Stimulated activated memory B cell treated with anti-CD40 and anti-IgM and Interleukin-4, amounts not matched to agents 10 μg/mL and 1 μg/mL and 100 μg/mL, for 72 hours (primary cell): ENCODE measurements around the gene INO80E.
A peak's percentile ranks its signal among the peaks of the same experiment; 100 is the strongest.
"Not testable (repeated sequence)": the region's sequence is repeated elsewhere in the genome, so short reads cannot be mapped to it uniquely, and the experiment has no call there.

Experiments used
- ATAC-seq: fragments of 150-1000 bp; cut with Tn5 transposase; 2 replicates; pipeline ENCODE4 v1.10.0; 2021
- H3K27ac Mint-ChIP-seq: one replicate; pipeline ENCODE4 v1.8.0; 2022; ENCODE audit warnings: mild to moderate bottlenecking, mixed read lengths
- H3K27me3 Mint-ChIP-seq: one replicate; pipeline ENCODE4 v1.8.0; 2022; ENCODE audit warnings: mixed read lengths
- H3K36me3 Mint-ChIP-seq: one replicate; pipeline ENCODE4 v1.8.0; 2022; ENCODE audit warnings: mixed read lengths
- H3K4me1 Mint-ChIP-seq: one replicate; pipeline ENCODE4 v1.8.0; 2022; ENCODE audit warnings: mixed read lengths
- H3K4me3 Mint-ChIP-seq: one replicate; pipeline ENCODE4 v1.8.0; 2022; ENCODE audit warnings: mild to moderate bottlenecking, moderate library complexity, mixed read lengths
- H3K9me3 Mint-ChIP-seq: one replicate; pipeline ENCODE4 v1.8.0; 2022; ENCODE audit warnings: mixed read lengths

INO80E gene, protein sequence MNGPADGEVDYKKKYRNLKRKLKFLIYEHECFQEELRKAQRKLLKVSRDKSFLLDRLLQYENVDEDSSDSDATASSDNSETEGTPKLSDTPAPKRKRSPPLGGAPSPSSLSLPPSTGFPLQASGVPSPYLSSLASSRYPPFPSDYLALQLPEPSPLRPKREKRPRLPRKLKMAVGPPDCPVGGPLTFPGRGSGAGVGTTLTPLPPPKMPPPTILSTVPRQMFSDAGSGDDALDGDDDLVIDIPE

DNA sequence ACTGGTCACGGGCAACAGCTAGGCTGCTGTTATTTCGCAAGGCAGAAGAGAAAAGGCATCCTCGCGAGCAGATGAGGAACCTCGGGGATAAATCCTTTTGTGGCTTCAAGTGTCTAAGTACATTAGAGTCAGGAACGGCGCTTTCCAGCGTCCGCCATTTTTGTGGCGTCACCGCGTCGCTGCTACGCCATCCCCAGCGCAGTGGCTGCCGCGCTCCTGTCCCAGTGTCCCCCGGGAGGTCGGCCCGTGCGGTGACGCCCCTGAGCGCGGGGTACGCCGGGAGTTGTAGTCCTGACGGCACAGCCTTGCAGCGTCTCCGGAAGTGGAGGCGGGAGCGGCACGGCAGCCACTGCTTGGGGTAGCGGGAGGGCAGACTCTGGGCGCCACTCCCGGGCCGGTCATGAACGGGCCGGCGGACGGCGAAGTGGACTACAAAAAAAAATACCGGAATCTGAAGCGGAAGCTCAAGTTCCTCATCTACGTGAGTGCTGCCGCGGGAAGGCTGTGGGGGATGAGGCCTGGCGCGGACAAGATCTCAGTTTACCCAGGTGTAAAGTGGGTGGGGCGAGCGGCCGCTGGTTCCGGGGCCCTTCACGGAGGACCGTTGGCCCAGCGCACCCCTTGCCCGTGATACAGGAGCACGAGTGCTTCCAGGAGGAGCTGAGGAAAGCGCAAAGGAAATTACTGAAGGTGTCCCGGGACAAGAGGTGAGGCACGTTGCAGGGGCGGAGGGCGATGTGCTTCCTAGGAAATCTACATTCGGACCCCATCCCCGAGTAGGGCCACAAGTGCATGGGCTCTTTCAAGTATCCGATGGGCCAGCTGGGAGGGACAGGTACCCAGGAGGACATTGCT lies at the start of gene INO80E:
TSS of gene INO80E (plus strand) at position 331 of the 855 bp plus-strand sequence. CDS start at position 401, 70 bp downstream.
- H3K27ac Mint-ChIP-seq, result peak within 1 kb of the TSS; percentile 88
- H3K36me3 Mint-ChIP-seq, result peaks cover 26% of the 10 kb centered on the region
- no peaks in the 10 kb centered on the region for H3K9me3 Mint-ChIP-seq
- ATAC-seq, result peak; percentile 99
- no peaks in the 10 kb centered on the region for H3K27me3 Mint-ChIP-seq
- peaks cover 39% of the 10 kb centered on the region for H3K4me1 Mint-ChIP-seq
- peak within 1 kb of the TSS; percentile 97 for H3K4me3 Mint-ChIP-seq

DNA sequence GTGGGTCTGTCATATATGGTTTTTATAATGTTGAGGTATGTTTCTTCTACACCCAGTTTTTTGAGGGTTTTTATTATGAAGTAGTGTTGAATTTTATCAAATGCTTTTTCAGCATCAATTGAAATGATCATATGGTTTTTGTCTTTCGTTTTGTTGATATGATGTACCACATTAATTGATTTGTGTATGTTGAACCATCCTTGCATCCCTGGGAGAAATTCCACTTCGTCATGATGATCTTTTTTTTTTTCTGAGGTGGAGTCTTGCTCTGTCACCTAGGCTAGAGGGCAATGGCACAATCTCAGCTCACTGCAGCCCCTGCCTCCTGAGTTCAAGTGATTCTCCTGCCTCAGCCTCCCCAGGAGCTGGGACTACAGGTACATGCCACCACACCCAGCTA lies 48.1 kb upstream of the INO80E start:
- Mint-ChIP-seq H3K4me3 (no peak overlapping the region), H3K27ac (no peak overlapping the region), H3K36me3 (peaks cover 9% of the 10 kb centered on the region), H3K9me3 (peaks cover 5% of the 10 kb centered on the region), H3K4me1 (no peaks in the 10 kb centered on the region), H3K27me3 (peaks cover 32% of the 10 kb centered on the region)
- no peak for ATAC-seq

DNA sequence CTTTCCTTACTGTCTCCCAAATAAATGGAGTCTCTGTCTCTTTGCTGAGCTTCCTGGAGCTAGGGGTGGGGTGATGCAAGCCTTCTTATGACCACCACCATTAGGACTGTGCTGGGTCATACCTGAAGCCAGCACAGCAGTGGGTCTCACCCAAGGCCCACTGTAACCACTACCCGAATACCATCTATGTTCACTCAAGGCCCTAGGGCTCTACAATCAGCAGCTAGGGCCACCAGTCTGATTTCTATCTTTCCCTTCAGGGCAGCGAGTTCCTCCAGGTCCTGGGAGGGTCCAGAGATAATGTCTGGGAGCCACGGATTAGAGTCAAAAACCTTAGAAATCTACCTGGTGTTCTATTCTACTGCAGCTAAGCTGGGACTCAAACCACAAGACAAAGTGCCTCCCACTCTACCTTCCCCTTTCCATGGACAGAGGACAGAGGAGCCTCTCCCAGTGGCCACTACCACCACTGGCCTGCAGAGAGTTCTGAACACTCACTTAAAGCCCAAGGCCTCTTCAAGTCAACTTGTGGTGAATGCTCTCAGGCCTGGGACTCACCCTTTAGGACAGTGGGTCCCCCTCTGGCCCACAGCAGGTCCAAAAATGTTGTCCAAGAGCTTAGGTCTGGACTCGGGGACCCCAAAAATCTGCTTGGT lies 45.1 kb upstream of the INO80E start:
- peaks cover 32% of the 10 kb centered on the region for H3K27me3 Mint-ChIP-seq
- peaks cover 9% of the 10 kb centered on the region for H3K36me3 Mint-ChIP-seq
- no peak overlapping the region for H3K27ac Mint-ChIP-seq
- H3K4me3 Mint-ChIP-seq, result no peak overlapping the region
- no peak for ATAC-seq
- H3K9me3 Mint-ChIP-seq, result peaks cover 5% of the 10 kb centered on the region
- no peaks in the 10 kb centered on the region for H3K4me1 Mint-ChIP-seq

DNA sequence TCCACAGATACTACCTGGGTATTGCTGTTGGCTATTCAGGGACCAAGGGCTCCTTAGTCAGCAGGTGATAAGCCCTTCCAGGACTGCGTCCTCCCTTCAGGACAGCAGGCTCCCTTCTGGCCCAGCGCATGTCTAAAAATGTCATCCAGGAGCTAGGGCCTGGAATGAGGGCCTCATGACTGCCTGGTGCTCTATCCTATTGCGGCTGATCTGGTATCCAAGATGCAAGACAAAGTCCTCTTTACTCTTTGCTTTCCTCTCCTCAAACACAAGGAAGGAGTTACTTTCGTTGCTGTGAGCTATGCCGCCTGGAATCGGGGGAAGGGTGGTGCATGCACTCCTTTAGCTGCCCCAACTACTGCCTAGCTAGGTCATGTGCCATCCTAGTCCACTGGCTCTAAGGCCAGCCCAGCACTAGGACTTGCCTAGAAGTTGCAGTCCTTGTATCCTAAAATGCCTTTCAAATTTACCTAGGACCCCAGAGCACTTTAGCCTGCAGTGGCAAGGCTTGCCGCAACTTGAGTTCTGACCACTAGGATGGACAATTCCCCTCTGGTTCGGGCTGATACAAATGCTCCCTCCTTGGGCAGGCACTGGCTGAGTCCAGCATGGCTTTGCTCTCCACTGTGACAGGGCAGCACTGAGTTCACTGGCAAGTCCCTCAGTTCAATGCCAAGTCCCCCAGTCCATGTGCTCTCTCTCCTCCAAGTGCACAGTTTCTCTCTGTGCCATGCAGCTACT lies 44.2 kb upstream of the INO80E start:
- Mint-ChIP-seq H3K4me3 (no peak overlapping the region), H3K9me3 (peaks cover 5% of the 10 kb centered on the region), H3K4me1 (no peaks in the 10 kb centered on the region), H3K27me3 (peaks cover 32% of the 10 kb centered on the region), H3K27ac (no peak overlapping the region), H3K36me3 (peaks cover 9% of the 10 kb centered on the region)
- no peak for ATAC-seq

DNA sequence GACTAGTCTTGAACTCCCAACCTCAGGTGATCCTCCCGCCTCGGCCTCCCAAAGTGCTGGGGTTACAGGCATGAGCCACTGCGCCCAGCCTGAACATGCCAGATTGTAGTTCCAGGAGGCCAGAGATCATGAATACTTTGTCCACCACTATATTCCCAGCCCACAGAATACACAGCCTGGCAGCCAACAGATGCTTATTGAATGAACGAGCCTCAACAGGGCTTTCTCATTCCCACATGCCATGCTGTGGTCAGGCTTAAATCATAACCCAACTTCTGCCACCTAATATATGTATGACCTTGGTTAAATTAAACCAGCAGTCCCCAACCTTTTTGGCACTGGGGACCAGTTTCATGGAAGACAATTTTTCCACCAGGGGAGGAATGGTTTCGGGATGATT lies 37.3 kb upstream of the INO80E start:
- peaks cover 18% of the 10 kb centered on the region for H3K4me1 Mint-ChIP-seq
- H3K36me3 Mint-ChIP-seq, result no peaks in the 10 kb centered on the region
- H3K27ac Mint-ChIP-seq, result no peak overlapping the region
- ATAC-seq, result no peak
- no peak overlapping the region for H3K4me3 Mint-ChIP-seq
- H3K27me3 Mint-ChIP-seq, result no peaks in the 10 kb centered on the region
- H3K9me3 Mint-ChIP-seq, result no peaks in the 10 kb centered on the region

DNA sequence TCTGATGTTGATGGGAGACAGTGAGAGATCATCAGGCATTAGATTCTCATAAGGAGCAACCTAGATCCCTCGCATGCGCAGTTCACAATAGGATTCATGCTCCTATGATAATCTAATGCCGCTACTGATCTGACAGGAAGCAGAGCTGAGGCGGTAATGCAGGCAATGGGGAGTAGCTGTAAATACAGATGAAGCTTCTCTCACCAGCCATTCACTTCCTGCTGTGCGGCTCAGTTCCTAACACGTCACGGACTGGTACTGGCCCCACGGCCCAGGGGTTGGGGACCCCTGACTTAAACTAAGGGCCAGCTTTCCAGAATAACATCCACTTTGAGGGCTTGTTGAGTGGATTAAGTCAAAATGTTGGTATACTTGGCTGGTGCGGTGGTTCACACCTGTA lies 36.7 kb upstream of the INO80E start:
- H3K4me1 Mint-ChIP-seq, result peaks cover 18% of the 10 kb centered on the region
- H3K4me3 Mint-ChIP-seq, result no peak overlapping the region
- no peak for ATAC-seq
- H3K36me3 Mint-ChIP-seq, result no peaks in the 10 kb centered on the region
- no peaks in the 10 kb centered on the region for H3K27me3 Mint-ChIP-seq
- no peaks in the 10 kb centered on the region for H3K9me3 Mint-ChIP-seq
- no peak overlapping the region for H3K27ac Mint-ChIP-seq

DNA sequence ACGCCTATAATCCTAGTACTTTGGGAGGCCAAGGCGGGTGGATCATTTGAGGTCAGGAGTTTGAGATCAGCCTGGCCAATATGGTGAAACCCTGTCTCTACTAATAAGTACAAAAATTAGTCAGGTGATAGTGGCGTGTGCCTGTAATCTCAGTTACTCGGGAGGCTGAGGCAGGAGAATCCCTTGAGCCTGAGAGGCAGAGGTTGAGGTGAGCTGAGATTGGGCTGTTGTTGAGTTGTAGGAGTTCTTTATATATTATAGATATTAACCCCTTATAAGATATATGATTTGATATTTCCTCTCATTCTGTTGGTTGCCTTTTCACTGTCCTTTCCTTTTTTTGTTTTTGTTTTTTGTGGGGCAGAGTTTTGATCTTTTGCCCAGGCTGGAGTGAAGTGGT lies 36.2 kb upstream of the INO80E start:
- not testable (repeated sequence) for H3K27ac Mint-ChIP-seq, H3K4me3 Mint-ChIP-seq

DNA sequence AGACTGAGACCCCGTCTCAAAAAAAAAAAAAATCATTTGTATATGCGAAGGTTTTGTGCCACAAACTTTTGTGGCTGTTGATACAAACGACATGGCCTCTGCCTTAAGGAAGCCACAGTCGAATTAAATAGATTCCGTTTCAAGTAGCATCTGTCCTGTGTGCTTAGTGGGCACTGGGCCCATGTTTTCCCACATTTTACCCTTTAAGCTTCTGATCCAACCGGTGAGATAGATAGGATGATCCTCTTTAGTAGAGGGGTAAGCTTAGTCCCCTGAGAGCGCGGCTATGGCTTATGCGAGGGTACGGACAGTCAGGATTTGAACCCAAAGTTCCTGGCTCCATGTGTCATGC lies 34.9 kb upstream of the INO80E start:
- H3K9me3 Mint-ChIP-seq, result no peaks in the 10 kb centered on the region
- H3K4me3 Mint-ChIP-seq, result peak overlapping the region; percentile 88
- peaks cover 18% of the 10 kb centered on the region for H3K4me1 Mint-ChIP-seq
- ATAC-seq, result no peak
- H3K27ac Mint-ChIP-seq, result peak overlapping the region; percentile 89
- peaks cover 3% of the 10 kb centered on the region for H3K36me3 Mint-ChIP-seq
- no peaks in the 10 kb centered on the region for H3K27me3 Mint-ChIP-seq

More for the DNA sequence above, 36.2 kb upstream of the INO80E start:
- not testable (repeated sequence) for H3K36me3 Mint-ChIP-seq, H3K9me3 Mint-ChIP-seq, H3K27me3 Mint-ChIP-seq, ATAC-seq
- H3K4me1 Mint-ChIP-seq, result peaks cover 18% of the 10 kb centered on the region

DNA sequence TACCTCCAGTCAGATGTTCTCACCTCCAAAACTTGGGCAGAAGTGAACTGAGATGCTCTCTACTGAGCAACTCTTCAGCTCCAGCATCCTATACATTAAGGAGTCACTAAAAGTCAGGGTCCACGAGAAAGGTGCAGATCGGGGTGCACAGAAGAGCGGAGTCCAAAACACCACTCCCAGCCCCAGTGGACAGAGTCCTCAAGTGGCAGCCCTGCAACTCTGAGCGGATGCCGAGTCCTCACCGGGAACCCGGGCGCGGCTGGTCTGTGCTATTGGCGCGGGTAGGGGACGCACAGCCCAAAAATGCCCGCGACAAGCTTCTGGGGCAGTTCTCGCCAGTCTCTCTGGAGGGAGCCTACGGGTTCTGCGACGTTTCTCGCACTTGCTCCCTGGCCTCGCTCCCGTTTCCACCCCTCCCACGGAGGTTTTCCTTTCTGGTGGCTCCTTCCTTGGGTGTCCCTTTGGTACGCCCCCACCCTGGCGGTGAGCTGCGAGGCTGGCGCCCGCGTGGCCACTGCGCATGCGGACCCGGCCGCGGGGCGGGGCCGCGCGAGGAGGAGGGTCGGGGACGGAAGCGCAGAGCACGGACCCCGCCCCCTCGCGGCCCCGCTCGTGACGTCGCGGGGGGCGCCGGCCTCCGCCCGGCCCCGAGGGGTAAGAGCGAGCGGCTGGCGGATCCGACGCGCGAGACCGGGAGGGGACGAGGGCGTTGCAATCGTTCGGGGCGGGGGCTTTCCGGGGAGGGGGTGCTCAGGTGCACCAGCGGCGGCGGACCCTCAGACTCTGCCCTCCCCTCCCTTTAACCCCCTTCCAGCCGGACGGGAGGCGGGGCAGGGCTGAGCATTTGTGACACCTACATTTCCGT lies 34.3 kb upstream of the INO80E start, which contains the start of gene TMEM219:
TSS of gene TMEM219 (plus strand) at position 601 of the 865 bp plus-strand sequence. CDS start 1,065 bp downstream, outside the sequence.
- Mint-ChIP-seq H3K36me3 (peaks cover 6% of the 10 kb centered on the region), H3K27ac (peak within 1 kb of the TSS; percentile 89), H3K27me3 (no peaks in the 10 kb centered on the region), H3K9me3 (no peaks in the 10 kb centered on the region), H3K4me3 (peak within 1 kb of the TSS; percentile 88), H3K4me1 (peaks cover 18% of the 10 kb centered on the region)
- ATAC-seq, result peak; percentile 96

DNA sequence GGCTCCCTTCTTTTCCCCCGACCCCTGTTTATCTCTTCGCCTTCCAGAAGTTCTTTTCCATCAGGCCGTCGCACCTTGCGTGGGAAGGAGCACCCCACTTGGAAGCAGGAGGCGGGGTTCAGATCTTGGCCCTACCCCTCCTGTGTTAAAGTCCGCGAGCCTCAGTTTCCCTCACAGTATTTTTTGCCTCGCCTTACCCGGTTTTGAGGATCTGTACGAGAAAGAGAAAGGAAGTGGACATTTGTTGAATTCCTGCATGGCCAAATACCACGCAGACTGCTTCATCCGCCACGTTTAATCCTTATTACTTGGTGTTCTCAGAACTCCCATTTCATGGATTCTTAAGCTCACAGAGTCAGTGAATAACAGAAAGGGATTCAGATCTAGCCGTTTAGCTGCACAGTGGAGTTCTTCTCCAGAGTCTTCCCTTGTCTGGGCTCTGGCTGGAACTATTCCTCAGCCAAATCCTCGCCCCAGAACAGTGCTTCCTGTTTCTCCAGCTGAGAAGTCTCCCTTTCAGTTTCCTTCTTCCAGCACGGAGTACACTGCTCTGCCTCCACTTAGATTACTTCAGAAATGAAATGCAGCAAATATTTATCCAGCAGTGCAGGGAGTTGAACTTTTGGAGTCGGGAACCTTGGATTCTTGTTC lies 33.6 kb upstream of the INO80E start:
- Mint-ChIP-seq H3K4me3 (peak overlapping the region; percentile 88), H3K27ac (peak overlapping the region; percentile 89), H3K9me3 (no peaks in the 10 kb centered on the region), H3K27me3 (no peaks in the 10 kb centered on the region), H3K4me1 (peaks cover 18% of the 10 kb centered on the region), H3K36me3 (peaks cover 6% of the 10 kb centered on the region)
- no peak for ATAC-seq

DNA sequence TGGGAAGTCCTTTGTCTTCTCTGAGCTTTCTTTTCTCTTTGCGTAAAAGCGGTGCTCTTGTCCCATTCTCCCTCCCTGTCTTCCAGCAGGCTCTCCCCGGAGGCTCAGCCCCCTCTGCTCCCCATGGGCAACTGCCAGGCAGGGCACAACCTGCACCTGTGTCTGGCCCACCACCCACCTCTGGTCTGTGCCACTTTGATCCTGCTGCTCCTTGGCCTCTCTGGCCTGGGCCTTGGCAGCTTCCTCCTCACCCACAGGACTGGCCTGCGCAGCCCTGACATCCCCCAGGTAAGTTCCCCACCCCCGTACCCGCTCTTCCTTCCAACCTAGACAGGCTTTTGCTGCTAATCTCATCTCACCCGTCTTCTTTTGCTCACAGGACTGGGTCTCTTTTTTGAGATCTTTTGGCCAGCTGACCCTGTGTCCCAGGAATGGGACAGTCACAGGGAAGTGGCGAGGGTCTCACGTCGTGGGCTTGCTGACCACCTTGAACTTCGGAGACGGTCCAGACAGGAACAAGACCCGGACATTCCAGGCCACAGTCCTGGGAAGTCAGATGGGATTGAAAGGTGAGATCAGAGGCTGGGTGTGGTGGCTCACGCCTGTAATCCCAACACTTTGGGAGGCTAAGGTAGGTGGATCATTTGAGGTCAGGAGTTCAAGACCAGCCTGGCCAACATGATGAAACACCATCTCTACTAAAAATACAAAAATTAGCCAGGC lies 32.9 kb upstream of the INO80E start:
- no peaks in the 10 kb centered on the region for H3K27me3 Mint-ChIP-seq
- no peaks in the 10 kb centered on the region for H3K9me3 Mint-ChIP-seq
- H3K36me3 Mint-ChIP-seq, result peaks cover 6% of the 10 kb centered on the region
- peak overlapping the region; percentile 88 for H3K4me3 Mint-ChIP-seq
- peak overlapping the region; percentile 89 for H3K27ac Mint-ChIP-seq
- ATAC-seq, result no peak
- peaks cover 18% of the 10 kb centered on the region for H3K4me1 Mint-ChIP-seq

DNA sequence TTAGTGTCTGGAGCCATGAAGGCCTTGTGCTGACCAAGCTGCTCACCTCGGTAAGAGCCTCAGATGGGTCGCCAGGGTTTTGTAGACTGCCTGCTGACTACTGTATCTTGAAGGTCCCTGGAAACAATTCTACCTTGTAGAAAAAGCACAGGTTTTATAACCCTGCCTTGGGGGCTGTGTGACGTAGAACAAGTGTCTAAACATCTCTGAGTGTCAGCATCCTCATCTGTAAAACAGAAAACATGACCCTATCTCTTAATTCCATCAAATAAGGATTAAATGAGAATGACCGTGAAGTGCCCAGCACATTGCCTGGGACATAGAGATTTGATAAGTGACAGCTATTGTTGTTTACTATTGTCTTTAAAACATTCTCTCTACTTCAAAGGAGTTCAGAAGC lies 27.8 kb upstream of the INO80E start:
- no peak overlapping the region for H3K27ac Mint-ChIP-seq

DNA sequence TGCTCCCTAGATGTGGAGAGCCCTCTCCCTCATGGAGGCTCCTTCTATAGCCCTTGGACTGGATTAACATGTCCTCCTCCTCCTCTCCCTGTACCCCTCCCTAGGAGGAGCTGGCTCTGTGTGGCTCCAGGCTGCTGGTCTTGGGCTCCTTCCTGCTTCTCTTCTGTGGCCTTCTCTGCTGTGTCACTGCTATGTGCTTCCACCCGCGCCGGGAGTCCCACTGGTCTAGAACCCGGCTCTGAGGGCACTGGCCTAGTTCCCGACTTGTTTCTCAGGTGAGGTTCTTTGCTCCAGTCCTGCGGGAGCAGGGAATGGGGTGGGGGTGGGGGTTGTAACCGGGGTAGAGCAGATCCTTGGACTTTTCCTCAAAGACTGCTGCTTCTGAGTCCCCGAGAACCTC lies 24.7 kb upstream of the INO80E start:
- Mint-ChIP-seq H3K4me3 (no peak overlapping the region), H3K27me3 (no peaks in the 10 kb centered on the region), H3K4me1 (peaks cover 27% of the 10 kb centered on the region), H3K9me3 (no peaks in the 10 kb centered on the region), H3K36me3 (peaks cover 19% of the 10 kb centered on the region), H3K27ac (peak overlapping the region; percentile 80)
- ATAC-seq, result no peak

More for the DNA sequence above, 27.8 kb upstream of the INO80E start:
- peaks cover 24% of the 10 kb centered on the region for H3K36me3 Mint-ChIP-seq
- H3K4me1 Mint-ChIP-seq, result peaks cover 5% of the 10 kb centered on the region
- ATAC-seq, result no peak
- no peaks in the 10 kb centered on the region for H3K27me3 Mint-ChIP-seq
- no peaks in the 10 kb centered on the region for H3K9me3 Mint-ChIP-seq
- H3K4me3 Mint-ChIP-seq, result no peak overlapping the region
